Measurements from ENCODE around the gene DRICH1.
"Not testable (repeated sequence)": the region's sequence is repeated elsewhere in the genome, so short reads cannot be mapped to it uniquely, and the experiment has no call there.

The DRICH1 gene

GRCh38 chr22:23562186-23562585 is 69.9 kb downstream of the DRICH1 start:
- no peak overlapping the region for H3K27ac ChIP-seq (ENCODE audit: low read length)
- H3K4me1 ChIP-seq (ENCODE audit: control insufficient read depth in 1 of 2, insufficient read depth in 2 of 2, low read length in 2 of 2): peaks cover 0 to 13% of the 10 kb centered on the region in 2 donors
- H3K36me3 ChIP-seq (ENCODE audit: control insufficient read depth in 1 of 2, insufficient read depth in 2 of 2, low read length in 2 of 2): no peaks in the 10 kb centered on the region
- H3K27me3 ChIP-seq (ENCODE audit: low read depth, low read length): peaks cover 8% of the 10 kb centered on the region
- H3K9me3 ChIP-seq (ENCODE audit: control insufficient read depth in 1 of 2, low read length in 2 of 2): no peaks in the 10 kb centered on the region
- H3K4me3 ChIP-seq (ENCODE audit: low read depth in 1 of 2, low read length in 2 of 2): no peak overlapping the region

GRCh38 chr22:23561025-23561510 is 71.1 kb downstream of the DRICH1 start:
- H3K27me3 ChIP-seq (ENCODE audit: low read depth, low read length); H3K4me3 ChIP-seq (ENCODE audit: low read depth in 1 of 2, low read length in 2 of 2); H3K27ac ChIP-seq (ENCODE audit: low read length); H3K36me3 ChIP-seq (ENCODE audit: control insufficient read depth in 1 of 2, insufficient read depth in 2 of 2, low read length in 2 of 2); H3K4me1 ChIP-seq (ENCODE audit: control insufficient read depth in 1 of 2, insufficient read depth in 2 of 2, low read length in 2 of 2); H3K9me3 ChIP-seq (ENCODE audit: control insufficient read depth in 1 of 2, low read length in 2 of 2): not testable (repeated sequence)

- not testable (repeated sequence) for H3K4me1 ChIP-seq (ENCODE audit: control insufficient read depth in 1 of 2, insufficient read depth in 2 of 2, low read length in 2 of 2); H3K9me3 ChIP-seq (ENCODE audit: control insufficient read depth in 1 of 2, low read length in 2 of 2); H3K36me3 ChIP-seq (ENCODE audit: control insufficient read depth in 1 of 2, insufficient read depth in 2 of 2, low read length in 2 of 2); H3K27me3 ChIP-seq (ENCODE audit: low read depth, low read length); H3K27ac ChIP-seq (ENCODE audit: low read length); H3K4me3 ChIP-seq (ENCODE audit: low read depth in 1 of 2, low read length in 2 of 2)
Observed at GRCh38 chr22:23560215-23560614, 71.9 kb downstream of the DRICH1 start.
